Neural crest cell (in vitro differentiated cells): ENCODE measurements around the gene CDK5RAP2. TPM values are rescaled to one million over a fixed set of nuclear protein-coding genes. Genes with fewer than 3 reads are reported as not detected.

Experiments
- DNase-seq: peaks from one replicate; pipeline ENCODE4 v3.0.0; 2021; ENCODE audit warnings: low read depth, mixed read lengths, low spot score
- H3K27ac Mint-ChIP-seq: one replicate; pipeline ENCODE4 v1.8.0; 2021; ENCODE audit warnings: mild to moderate bottlenecking, mixed read lengths; ENCODE audit not compliant: unreplicated experiment
- H3K27me3 Mint-ChIP-seq: 2 replicates; pipeline ENCODE4 v1.8.0; 2021; ENCODE audit warnings: low read depth, mild to moderate bottlenecking, mixed read lengths
- H3K36me3 Mint-ChIP-seq: 2 replicates; pipeline ENCODE4 v1.8.0; 2021; ENCODE audit warnings: low read depth, mild to moderate bottlenecking, mixed read lengths
- H3K4me1 Mint-ChIP-seq: 2 replicates; pipeline ENCODE4 v1.8.0; 2021; ENCODE audit warnings: mixed read lengths
- H3K4me3 Mint-ChIP-seq: one replicate; pipeline ENCODE4 v1.8.0; 2021; ENCODE audit warnings: mild to moderate bottlenecking, mixed read lengths
- H3K9me3 Mint-ChIP-seq: 2 replicates; pipeline ENCODE4 v1.8.0; 2021; ENCODE audit warnings: mixed read lengths
- total RNA-seq: library from RNA; stranded (reverse); gene quantifications from 2 replicates; pipeline ENCODE4 v1.2.1, GENCODE V29; 2021
- TF ChIP-seq, protein P1 (sequence below): fragments of 200-600 bp; sonication (generic); conservative IDR thresholded peaks from 2 replicates; pipeline ENCODE4 v1.5.0; 2021; ENCODE audit warnings: antibody characterized with exemption, mild to moderate bottlenecking

The CDK5RAP2 gene
- total RNA-seq, 1 donor from 2014 or later, result 116 TPM

DNA sequence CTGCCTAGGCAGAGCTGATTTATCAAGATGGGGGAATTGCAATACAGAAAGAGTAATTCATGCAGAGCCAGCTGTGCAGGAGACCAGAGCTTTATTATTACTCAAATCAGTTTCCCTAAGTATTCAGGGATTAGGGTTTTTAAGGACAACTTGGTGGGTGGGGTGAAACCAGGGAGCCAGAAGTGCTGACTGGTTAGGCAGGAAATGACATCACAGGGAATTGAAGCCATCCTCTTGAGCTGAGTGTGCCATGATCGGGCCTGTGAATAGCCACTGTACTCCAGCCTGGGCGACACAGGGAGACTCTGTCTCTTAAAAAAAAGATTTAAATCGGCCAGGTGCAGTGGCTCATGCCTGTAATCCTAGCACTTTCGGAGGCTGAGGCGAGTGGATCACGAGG is 45.3 kb upstream of the CDK5RAP2 start:
- H3K27ac Mint-ChIP-seq, result peak overlapping the region; percentile 69
- H3K4me3 Mint-ChIP-seq, result peak overlapping the region; percentile 5
- no peaks in the 10 kb centered on the region for H3K9me3 Mint-ChIP-seq
- peaks cover 32% of the 10 kb centered on the region for H3K4me1 Mint-ChIP-seq
- no peaks in the 10 kb centered on the region for H3K36me3 Mint-ChIP-seq
- DNase-seq, result no peak
- TF ChIP-seq, protein P1, sequence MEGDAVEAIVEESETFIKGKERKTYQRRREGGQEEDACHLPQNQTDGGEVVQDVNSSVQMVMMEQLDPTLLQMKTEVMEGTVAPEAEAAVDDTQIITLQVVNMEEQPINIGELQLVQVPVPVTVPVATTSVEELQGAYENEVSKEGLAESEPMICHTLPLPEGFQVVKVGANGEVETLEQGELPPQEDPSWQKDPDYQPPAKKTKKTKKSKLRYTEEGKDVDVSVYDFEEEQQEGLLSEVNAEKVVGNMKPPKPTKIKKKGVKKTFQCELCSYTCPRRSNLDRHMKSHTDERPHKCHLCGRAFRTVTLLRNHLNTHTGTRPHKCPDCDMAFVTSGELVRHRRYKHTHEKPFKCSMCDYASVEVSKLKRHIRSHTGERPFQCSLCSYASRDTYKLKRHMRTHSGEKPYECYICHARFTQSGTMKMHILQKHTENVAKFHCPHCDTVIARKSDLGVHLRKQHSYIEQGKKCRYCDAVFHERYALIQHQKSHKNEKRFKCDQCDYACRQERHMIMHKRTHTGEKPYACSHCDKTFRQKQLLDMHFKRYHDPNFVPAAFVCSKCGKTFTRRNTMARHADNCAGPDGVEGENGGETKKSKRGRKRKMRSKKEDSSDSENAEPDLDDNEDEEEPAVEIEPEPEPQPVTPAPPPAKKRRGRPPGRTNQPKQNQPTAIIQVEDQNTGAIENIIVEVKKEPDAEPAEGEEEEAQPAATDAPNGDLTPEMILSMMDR, result no peak
- H3K27me3 Mint-ChIP-seq, result no peaks in the 10 kb centered on the region

DNA sequence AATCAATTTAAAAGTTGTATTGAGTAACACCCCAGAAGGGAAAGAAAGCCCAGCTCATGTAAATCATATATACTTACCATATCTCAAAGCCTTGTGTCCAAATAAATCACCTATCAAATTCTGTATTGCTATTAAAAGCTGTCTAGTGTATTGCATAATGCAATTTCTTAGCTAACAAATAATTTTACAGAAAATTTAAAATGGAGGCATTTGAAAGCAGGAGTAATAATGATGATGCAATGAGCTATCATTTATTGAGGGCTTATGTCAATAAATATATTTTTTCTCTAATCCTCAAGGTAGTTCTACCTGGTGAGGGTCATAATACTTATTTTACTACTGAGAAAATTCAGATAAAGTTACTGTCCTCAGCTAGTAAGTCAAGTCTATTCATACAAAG is 42.8 kb upstream of the CDK5RAP2 start:
- peaks cover 32% of the 10 kb centered on the region for H3K4me1 Mint-ChIP-seq
- H3K27ac Mint-ChIP-seq, result no peak overlapping the region
- TF ChIP-seq, protein P1, result no peak
- H3K4me3 Mint-ChIP-seq, result no peak overlapping the region
- H3K9me3 Mint-ChIP-seq, result no peaks in the 10 kb centered on the region
- DNase-seq, result no peak
- H3K36me3 Mint-ChIP-seq, result no peaks in the 10 kb centered on the region
- no peaks in the 10 kb centered on the region for H3K27me3 Mint-ChIP-seq

DNA sequence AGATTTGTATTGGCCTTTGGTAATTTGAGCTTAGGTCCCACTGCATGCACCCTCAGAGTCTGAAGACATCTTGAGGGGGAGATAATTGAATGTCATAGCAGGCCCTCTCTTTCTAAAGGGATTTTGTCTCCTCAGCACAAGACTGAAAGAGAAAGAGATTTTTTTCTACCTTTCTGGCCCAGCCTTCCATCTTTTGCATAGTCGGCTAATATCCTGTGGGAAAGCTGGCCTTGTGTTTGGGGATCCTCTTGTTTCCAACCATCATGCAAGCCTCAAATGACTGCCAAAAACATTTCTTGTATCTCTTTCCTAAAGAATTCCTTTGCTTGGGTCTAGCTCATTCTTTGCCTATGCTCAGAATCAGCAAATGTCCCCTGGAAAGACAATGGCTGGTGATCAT is 42.0 kb upstream of the CDK5RAP2 start:
- Mint-ChIP-seq H3K4me1 (peaks cover 38% of the 10 kb centered on the region), H3K4me3 (no peak overlapping the region), H3K27me3 (no peaks in the 10 kb centered on the region), H3K36me3 (peaks cover 1% of the 10 kb centered on the region), H3K27ac (no peak overlapping the region), H3K9me3 (no peaks in the 10 kb centered on the region)
- TF ChIP-seq, protein P1, result no peak
- DNase-seq, result no peak

DNA sequence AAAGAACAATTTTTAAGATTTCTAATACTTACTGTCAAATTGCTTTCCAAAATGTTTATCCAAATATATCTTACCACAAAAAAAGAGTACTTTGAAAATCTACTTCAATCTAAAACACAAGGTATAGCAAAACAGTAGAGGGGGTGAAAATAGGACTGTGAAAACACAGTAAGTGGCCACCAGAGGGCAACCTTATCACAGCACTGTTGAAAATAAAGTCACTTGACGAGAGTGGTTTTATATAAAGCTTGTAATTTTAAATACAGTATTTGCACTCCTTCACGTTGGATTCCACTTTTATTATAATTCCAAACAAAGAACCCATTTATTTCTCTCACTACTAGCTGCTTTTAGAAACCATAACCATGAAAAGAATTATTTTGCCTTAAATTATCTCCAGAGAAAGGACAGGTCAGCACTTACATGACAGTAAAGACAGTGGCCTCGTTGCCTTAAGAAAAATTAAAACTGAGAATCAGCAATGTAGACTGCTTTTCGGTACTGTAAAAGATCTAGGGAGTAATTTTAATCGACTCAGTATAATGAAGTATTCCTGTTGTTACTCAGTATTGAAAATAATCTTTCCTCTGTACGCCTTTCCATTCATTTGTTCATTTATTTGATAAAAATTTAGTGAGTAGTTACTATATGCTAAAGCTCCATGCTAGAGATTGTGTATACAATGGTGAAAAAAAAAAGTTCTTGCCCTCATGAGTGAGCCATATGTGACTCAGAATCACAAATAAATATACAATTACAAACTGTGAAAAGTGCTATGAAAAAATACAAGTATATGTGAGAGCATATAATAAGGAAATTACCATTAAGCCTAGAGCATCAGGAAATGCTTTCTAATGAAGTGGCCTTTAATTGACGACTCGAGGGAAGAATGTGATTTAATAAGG is 40.0 kb upstream of the CDK5RAP2 start:
- H3K4me3 Mint-ChIP-seq, result no peak overlapping the region
- TF ChIP-seq, protein P1, result peak; percentile 95
- H3K4me1 Mint-ChIP-seq, result peaks cover 22% of the 10 kb centered on the region
- no peaks in the 10 kb centered on the region for H3K9me3 Mint-ChIP-seq
- DNase-seq, result peak; percentile 58
- H3K27me3 Mint-ChIP-seq, result no peaks in the 10 kb centered on the region
- no peak overlapping the region for H3K27ac Mint-ChIP-seq
- peaks cover 2% of the 10 kb centered on the region for H3K36me3 Mint-ChIP-seq

DNA sequence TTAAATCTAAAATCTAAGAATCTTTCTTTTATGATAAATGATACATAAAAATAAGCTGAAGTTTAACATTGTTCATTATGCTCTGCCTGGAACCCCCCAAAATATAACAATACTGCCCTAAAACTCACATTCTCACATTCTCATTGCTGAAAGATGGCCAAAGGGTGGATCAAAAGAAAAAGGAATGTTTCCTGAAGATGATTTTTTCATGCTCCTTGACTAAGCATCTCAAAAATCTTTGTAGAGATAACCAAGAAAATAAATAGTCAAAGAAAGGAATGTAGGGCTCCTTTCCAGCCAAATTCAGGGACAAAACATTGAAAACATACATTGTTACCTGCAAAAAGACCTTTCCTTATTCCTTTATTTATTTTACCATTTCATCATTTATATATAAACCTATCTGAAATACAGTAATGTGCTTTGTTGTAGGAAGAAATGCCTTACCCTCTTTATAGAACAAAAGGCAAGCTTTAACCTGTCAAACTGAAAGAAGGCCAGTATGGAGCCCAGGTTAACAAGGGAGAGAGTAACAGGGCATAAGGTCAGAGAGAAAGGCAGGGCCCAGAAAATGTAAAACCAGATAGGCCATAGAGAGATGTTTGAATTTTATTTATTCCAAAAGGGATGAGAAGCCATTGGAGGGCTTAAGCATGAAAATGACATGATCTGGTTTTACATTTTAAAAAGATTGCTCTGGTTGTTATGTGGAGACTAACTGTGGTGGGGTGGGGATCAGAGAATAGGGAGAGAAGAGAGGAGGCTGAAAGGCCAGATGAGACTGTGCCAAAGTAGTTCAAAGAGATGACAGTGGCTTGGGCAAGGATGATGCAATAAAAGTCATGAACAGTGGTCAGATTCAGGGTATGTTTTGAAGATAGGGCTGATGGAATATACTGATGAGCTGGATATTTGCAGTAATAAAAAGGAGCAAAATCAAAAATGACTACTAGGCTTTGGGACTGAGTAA is 37.3 kb upstream of the CDK5RAP2 start:
- Mint-ChIP-seq H3K9me3 (no peaks in the 10 kb centered on the region), H3K27ac (peak overlapping the region; percentile 4), H3K27me3 (no peaks in the 10 kb centered on the region), H3K36me3 (peaks cover 3% of the 10 kb centered on the region), H3K4me1 (peaks cover 22% of the 10 kb centered on the region), H3K4me3 (no peak overlapping the region)
- TF ChIP-seq, protein P1, result no peak
- no peak for DNase-seq
